Keratinocyte (primary cell): ENCODE measurements around the gene PADI4. TPM values are rescaled to one million over a fixed set of nuclear protein-coding genes. Genes with fewer than 3 reads are reported as not detected.

Source experiments
- DNase-seq: peaks from one replicate; pipeline ENCODE4 v3.0.0-alpha.2; 2011; ENCODE audit warnings: low read depth, missing footprints, low spot score
- FAIRE-seq: peaks from 2 replicates; lab custom pipeline; 2011; peaks lifted over from hg19 to GRCh38; lab: Jason Lieb, UNC
- H2AFZ ChIP-seq: 2 replicates; pipeline ENCODE4 v1.6.0; 2012; ENCODE audit warnings: low read length, control low read depth, inconsistent platforms; ENCODE audit not compliant: control insufficient read depth
- H3K27ac ChIP-seq: 2 replicates; pipeline ENCODE4 v1.5.1; 2011; ENCODE audit warnings: low read length; ENCODE audit not compliant: control insufficient read depth, insufficient read depth
- H3K27me3 ChIP-seq: 3 replicates; pipeline ENCODE4 v1.6.0; 2011; ENCODE audit warnings: low read length; ENCODE audit not compliant: control insufficient read depth, insufficient read depth; ENCODE audit errors: extremely low read depth
- H3K36me3 ChIP-seq, 2 experiments: 2 replicates in 1 of 2; 3 replicates in 1 of 2; pipeline ENCODE4 v1.5.1; 2011; ENCODE audit warnings: low read length in 2 of 2, mild to moderate bottlenecking in 1 of 2; ENCODE audit not compliant: control insufficient read depth in 2 of 2, insufficient read depth in 2 of 2; ENCODE audit errors: extremely low read depth in 1 of 2
- H3K4me1 ChIP-seq: 3 replicates; pipeline ENCODE4 v1.5.1; 2011; ENCODE audit warnings: low read length; ENCODE audit not compliant: control insufficient read depth, insufficient read depth; ENCODE audit errors: extremely low read depth
- H3K4me2 ChIP-seq: 3 replicates; pipeline ENCODE4 v1.6.0; 2011; ENCODE audit warnings: low read depth, low read length; ENCODE audit not compliant: control insufficient read depth, insufficient read depth; ENCODE audit errors: extremely low read depth
- H3K4me3 ChIP-seq, 3 experiments: fragments of 200-600 bp in 1 of 3; sonication (generic) in 1 of 3; 2 replicates in 2 of 3; 3 replicates in 1 of 3; pipeline ENCODE4 v1.5.1; 2011 to 2016; ENCODE audit warnings: low read length in 3 of 3, mild to moderate bottlenecking in 3 of 3, control low read depth in 2 of 3, inconsistent platforms in 1 of 3, low read depth in 1 of 3, mixed read lengths in 1 of 3, mixed run types in 1 of 3, moderate library complexity in 1 of 3; ENCODE audit not compliant: control insufficient read depth in 2 of 3, insufficient read depth in 2 of 3; ENCODE audit errors: extremely low read depth in 1 of 3
- H3K79me2 ChIP-seq: 2 replicates; pipeline ENCODE4 v1.6.0; 2012; ENCODE audit warnings: low read length; ENCODE audit not compliant: control insufficient read depth, insufficient read depth
- H3K9ac ChIP-seq: 3 replicates; pipeline ENCODE4 v1.6.0; 2011; ENCODE audit warnings: low read length; ENCODE audit not compliant: control insufficient read depth, insufficient read depth; ENCODE audit errors: extremely low read depth
- H3K9me1 ChIP-seq: 3 replicates; pipeline ENCODE4 v1.6.0; 2011; ENCODE audit warnings: low read length; ENCODE audit not compliant: control insufficient read depth, insufficient read depth; ENCODE audit errors: extremely low read depth
- H3K9me3 ChIP-seq: 2 replicates; pipeline ENCODE4 v1.5.1; 2012; ENCODE audit warnings: low read depth, low read length; ENCODE audit not compliant: control insufficient read depth
- H4K20me1 ChIP-seq: 3 replicates; pipeline ENCODE4 v1.6.0; 2011; ENCODE audit warnings: low read length; ENCODE audit not compliant: control insufficient read depth, insufficient read depth; ENCODE audit errors: extremely low read depth
- CTCF ChIP-seq, 3 experiments: IDR thresholded peaks in 1 of 3; conservative IDR thresholded peaks in 1 of 3; optimal IDR thresholded peaks in 1 of 3; 2 replicates in 2 of 3; 3 replicates in 1 of 3; pipeline versions ENCODE3 to v1.5.1; 2011; ENCODE audit warnings: low read length in 3 of 3, mild to moderate bottlenecking in 3 of 3, moderate library complexity in 2 of 3, control low read depth in 1 of 3, inconsistent platforms in 1 of 3; ENCODE audit not compliant: insufficient read depth in 2 of 3; ENCODE audit errors: extremely low read depth in 1 of 3
- EZH2 ChIP-seq: IDR thresholded peaks from one replicate; pipeline ENCODE4 v1.6.1; 2012; ENCODE audit warnings: inconsistent platforms, mild to moderate bottlenecking, low read length, moderate library complexity
- dilution Hi-C: fragments of 300-500 bp; cut with MboI; formaldehyde crosslinking; loops from one replicate; pipeline ENCODE4 v1.7.0; 2020; ENCODE audit warnings: low sequenced_read_pairs; ENCODE audit not compliant: extremely low pct_ligation_motif_present
- polyA plus RNA-seq, 5 experiments: library from polyadenylated mRNA; depleted of rRNA in 3 of 5; stranded (reverse) in 3 of 5; stranded (forward) in 1 of 5; unstranded in 1 of 5; fragments of >200 nt; gene quantifications; 1 replicate in 1 of 5; 2 replicates in 3 of 5; 3 replicates in 1 of 5; pipeline versions ENCODE4 v1.2.1 to v1.2.3, GENCODE V29; 2011 to 2012; ENCODE audit warnings: missing spikeins in 2 of 5, low read depth in 1 of 5, low replicate concordance in 1 of 5

The PADI4 gene
- polyA plus RNA-seq, 1 donor (not counting 4 experiments of a cell fraction or from before 2014, with no cell fraction given) = 0.03 TPM

- FAIRE-seq = no peak
- no peak for DNase-seq
- no peak for TF ChIP-seq EZH2
- no peak for TF ChIP-seq CTCF (optimal IDR thresholded peaks at IDR 0.05 in 1 of 3, IDR thresholded peaks at IDR 0.05 in 1 of 3, conservative IDR thresholded peaks at IDR 0.05 in 1 of 3; ENCODE audit: extremely low read depth in 1 of 3, insufficient read depth in 2 of 3, low read length in 3 of 3)
- no peak overlapping the region for H3K4me2 ChIP-seq
- H3K4me1 ChIP-seq = peaks cover 18% of the 10 kb centered on the region
- H3K27ac ChIP-seq = no peak overlapping the region
- dilution Hi-C loops = no loop called here
- no peaks in the 10 kb centered on the region for H4K20me1 ChIP-seq
- H3K4me3 ChIP-seq = no peak overlapping the region
- no peaks in the 10 kb centered on the region for H3K79me2 ChIP-seq
- no peak overlapping the region for H3K9ac ChIP-seq
- no peaks in the 10 kb centered on the region for H3K9me3 ChIP-seq
- no peaks in the 10 kb centered on the region for H3K36me3 ChIP-seq
- H3K27me3 ChIP-seq = no peaks in the 10 kb centered on the region
- H3K9me1 ChIP-seq = no peaks in the 10 kb centered on the region
- no peak overlapping the region for H2AFZ ChIP-seq
Measured at GRCh38 chr1:17259233-17259873, 48.6 kb upstream of the PADI4 start.

- Histone ChIP-seq H2AFZ (no peak overlapping the region), H3K79me2 (no peaks in the 10 kb centered on the region), H3K4me1 (peaks cover 27% of the 10 kb centered on the region), H3K9me3 (no peaks in the 10 kb centered on the region), H4K20me1 (no peaks in the 10 kb centered on the region), H3K9ac (no peak overlapping the region), H3K27ac (no peak overlapping the region), H3K4me3 (no peak overlapping the region), H3K9me1 (no peaks in the 10 kb centered on the region), H3K36me3 (no peaks in the 10 kb centered on the region), H3K4me2 (no peak overlapping the region), H3K27me3 (no peaks in the 10 kb centered on the region)
- no peak for DNase-seq
- dilution Hi-C loops = no loop called here
- no peak for FAIRE-seq
- TF ChIP-seq CTCF (optimal IDR thresholded peaks at IDR 0.05 in 1 of 3, IDR thresholded peaks at IDR 0.05 in 1 of 3, conservative IDR thresholded peaks at IDR 0.05 in 1 of 3; ENCODE audit: extremely low read depth in 1 of 3, insufficient read depth in 2 of 3, low read length in 3 of 3) (no peak), EZH2 (no peak)
Measured at GRCh38 chr1:17260264-17260663, 47.7 kb upstream of the PADI4 start.
